ENCODE measurements around the gene CBX4.

The CBX4 gene

GRCh38 chr17:79792984-79793923 is 46.0 kb downstream of the CBX4 start:
- no peak for ATAC-seq
- no peak for TF ChIP-seq SNAI2 (CRISPR knock-in tag; IDR thresholded peaks at IDR 0.05)
- no peak for TF ChIP-seq CSDC2 (CRISPR knock-in tag; IDR thresholded peaks at IDR 0.05)
- TF ChIP-seq ESRRG (CRISPR knock-in tag; IDR thresholded peaks at IDR 0.05): no peak
- no peak for TF ChIP-seq PATZ1 (CRISPR knock-in tag; IDR thresholded peaks at IDR 0.05; ENCODE audit: borderline replicate concordance)
- TF ChIP-seq ZNF70 (CRISPR knock-in tag; IDR thresholded peaks at IDR 0.05): no peak
- no peak for TF ChIP-seq CSRNP3 (CRISPR knock-in tag; IDR thresholded peaks at IDR 0.05)
- TF ChIP-seq TOX (CRISPR knock-in tag; IDR thresholded peaks at IDR 0.05; ENCODE audit: borderline replicate concordance): no peak

GRCh38 chr17:79792341-79792871 is 46.8 kb downstream of the CBX4 start:
- ATAC-seq: no peak
- TF ChIP-seq TOX (CRISPR knock-in tag; IDR thresholded peaks at IDR 0.05; ENCODE audit: borderline replicate concordance) (no peak), CSRNP3 (CRISPR knock-in tag; IDR thresholded peaks at IDR 0.05) (no peak), ZNF8 (CRISPR knock-in tag; IDR thresholded peaks at IDR 0.05) (no peak), BACH2 (CRISPR knock-in tag; IDR thresholded peaks at IDR 0.05; ENCODE audit: borderline replicate concordance) (no peak), ARNTL (CRISPR knock-in tag; IDR thresholded peaks at IDR 0.05; ENCODE audit: borderline replicate concordance, low read depth) (no peak), TSHZ2 (CRISPR knock-in tag; IDR thresholded peaks at IDR 0.05) (no peak), ZFP30 (CRISPR knock-in tag; IDR thresholded peaks at IDR 0.05) (no peak), ISL1 (CRISPR knock-in tag; IDR thresholded peaks at IDR 0.05) (no peak)
- TF ChIP-seq, protein P1, sequence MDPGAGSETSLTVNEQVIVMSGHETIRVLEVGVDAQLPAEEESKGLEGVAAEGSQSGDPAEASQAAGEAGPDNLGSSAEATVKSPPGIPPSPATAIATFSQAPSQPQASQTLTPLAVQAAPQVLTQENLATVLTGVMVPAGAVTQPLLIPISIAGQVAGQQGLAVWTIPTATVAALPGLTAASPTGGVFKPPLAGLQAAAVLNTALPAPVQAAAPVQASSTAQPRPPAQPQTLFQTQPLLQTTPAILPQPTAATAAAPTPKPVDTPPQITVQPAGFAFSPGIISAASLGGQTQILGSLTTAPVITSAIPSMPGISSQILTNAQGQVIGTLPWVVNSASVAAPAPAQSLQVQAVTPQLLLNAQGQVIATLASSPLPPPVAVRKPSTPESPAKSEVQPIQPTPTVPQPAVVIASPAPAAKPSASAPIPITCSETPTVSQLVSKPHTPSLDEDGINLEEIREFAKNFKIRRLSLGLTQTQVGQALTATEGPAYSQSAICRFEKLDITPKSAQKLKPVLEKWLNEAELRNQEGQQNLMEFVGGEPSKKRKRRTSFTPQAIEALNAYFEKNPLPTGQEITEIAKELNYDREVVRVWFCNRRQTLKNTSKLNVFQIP (CRISPR knock-in tag; IDR thresholded peaks at IDR 0.05; ENCODE audit: borderline replicate concordance, low read depth): no peak

GRCh38 chr17:79791735-79792161 is 47.5 kb downstream of the CBX4 start:
- ATAC-seq: no peak
- TF ChIP-seq OSR1 (CRISPR knock-in tag; IDR thresholded peaks at IDR 0.05) (no peak), ZNF70 (CRISPR knock-in tag; IDR thresholded peaks at IDR 0.05) (no peak), CSRNP3 (CRISPR knock-in tag; IDR thresholded peaks at IDR 0.05) (no peak), ESRRG (CRISPR knock-in tag; IDR thresholded peaks at IDR 0.05) (no peak), PATZ1 (CRISPR knock-in tag; IDR thresholded peaks at IDR 0.05; ENCODE audit: borderline replicate concordance) (no peak), SNAI2 (CRISPR knock-in tag; IDR thresholded peaks at IDR 0.05) (no peak), ARNTL (CRISPR knock-in tag; IDR thresholded peaks at IDR 0.05; ENCODE audit: borderline replicate concordance, low read depth) (no peak), ZNF565 (CRISPR knock-in tag; conservative IDR thresholded peaks at IDR 0.05; ENCODE audit: low read depth) (no peak)
- TF ChIP-seq, protein P2, sequence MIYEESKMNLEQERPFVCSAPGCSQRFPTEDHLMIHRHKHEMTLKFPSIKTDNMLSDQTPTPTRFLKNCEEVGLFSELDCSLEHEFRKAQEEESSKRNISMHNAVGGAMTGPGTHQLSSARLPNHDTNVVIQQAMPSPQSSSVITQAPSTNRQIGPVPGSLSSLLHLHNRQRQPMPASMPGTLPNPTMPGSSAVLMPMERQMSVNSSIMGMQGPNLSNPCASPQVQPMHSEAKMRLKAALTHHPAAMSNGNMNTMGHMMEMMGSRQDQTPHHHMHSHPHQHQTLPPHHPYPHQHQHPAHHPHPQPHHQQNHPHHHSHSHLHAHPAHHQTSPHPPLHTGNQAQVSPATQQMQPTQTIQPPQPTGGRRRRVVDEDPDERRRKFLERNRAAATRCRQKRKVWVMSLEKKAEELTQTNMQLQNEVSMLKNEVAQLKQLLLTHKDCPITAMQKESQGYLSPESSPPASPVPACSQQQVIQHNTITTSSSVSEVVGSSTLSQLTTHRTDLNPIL (CRISPR knock-in tag; IDR thresholded peaks at IDR 0.05; ENCODE audit: low read depth): no peak
- TF ChIP-seq, protein P1 (CRISPR knock-in tag; IDR thresholded peaks at IDR 0.05; ENCODE audit: borderline replicate concordance, low read depth): no peak

Data from SK-N-SH treated with all-trans-retinoic acid at 6 μM for 48 hours (cell line).